GM23248 (cell line): ENCODE measurements around the gene GNPDA1. TPM values are rescaled to one million over a fixed set of nuclear protein-coding genes. Genes with fewer than 3 reads are reported as not detected.

Experiments used
- DNase-seq: peaks from one replicate; pipeline ENCODE4 v3.0.0-alpha.2; 2015
- H2AFZ ChIP-seq: fragments of 200-600 bp; sonication (generic); 2 replicates; pipeline ENCODE4 v1.6.1; 2016; ENCODE audit warnings: antibody characterized with exemption
- H3F3A ChIP-seq: fragments of 200-600 bp; sonication (generic); 2 replicates; pipeline ENCODE4 v1.6.1; 2016; ENCODE audit warnings: mild to moderate bottlenecking, antibody characterized with exemption, mixed run types; ENCODE audit not compliant: insufficient read depth
- H3K27ac ChIP-seq: fragments of 200-600 bp; sonication (generic); 2 replicates; pipeline ENCODE4 v1.5.1; 2016; ENCODE audit warnings: mild to moderate bottlenecking
- H3K27me3 ChIP-seq: fragments of 200-600 bp; sonication (generic); replicated peaks from 2 replicates; pipeline ENCODE4 v1.6.1; 2016; ENCODE audit warnings: mild to moderate bottlenecking; ENCODE audit not compliant: insufficient read depth
- H3K36me3 ChIP-seq: fragments of 200-600 bp; sonication (generic); 2 replicates; pipeline ENCODE4 v1.6.1; 2016; ENCODE audit warnings: low read depth, mild to moderate bottlenecking
- H3K4me1 ChIP-seq: fragments of 200-600 bp; sonication (generic); 2 replicates; pipeline ENCODE4 v1.6.1; 2016; ENCODE audit warnings: mild to moderate bottlenecking; ENCODE audit not compliant: insufficient read depth
- H3K4me2 ChIP-seq: fragments of 200-600 bp; sonication (generic); one replicate; pipeline ENCODE4 v1.6.1; 2016; ENCODE audit warnings: mild to moderate bottlenecking; ENCODE audit not compliant: unreplicated experiment
- H3K4me3 ChIP-seq: fragments of 200-600 bp; sonication (generic); 2 replicates; pipeline ENCODE4 v1.5.1; 2016; ENCODE audit warnings: mild to moderate bottlenecking
- H3K79me2 ChIP-seq: fragments of 200-600 bp; sonication (generic); 2 replicates; pipeline ENCODE4 v1.6.1; 2016; ENCODE audit warnings: mild to moderate bottlenecking; ENCODE audit not compliant: insufficient read depth
- H3K9ac ChIP-seq: fragments of 200-600 bp; sonication (generic); 2 replicates; pipeline ENCODE4 v1.6.1; 2016; ENCODE audit warnings: mild to moderate bottlenecking
- H3K9me2 ChIP-seq: fragments of 200-600 bp; sonication (generic); 2 replicates; pipeline ENCODE4 v1.6.1; 2016; ENCODE audit warnings: mixed run types, mild to moderate bottlenecking, moderate library complexity; ENCODE audit not compliant: insufficient read depth
- H3K9me3 ChIP-seq: fragments of 200-600 bp; sonication (generic); one replicate; pipeline ENCODE4 v1.6.1; 2017; ENCODE audit warnings: low read depth
- H4K20me1 ChIP-seq: fragments of 200-600 bp; sonication (generic); 2 replicates; pipeline ENCODE4 v1.6.0; 2016; ENCODE audit not compliant: insufficient read depth
- EZH2 ChIP-seq: fragments of 200-600 bp; sonication (generic); IDR thresholded peaks from 2 replicates; pipeline ENCODE4 v1.6.1; 2018; ENCODE audit warnings: antibody characterized with exemption, mild to moderate bottlenecking; ENCODE audit not compliant: insufficient read depth, poor library complexity, severe bottlenecking
- EZH2phosphoT487 ChIP-seq: fragments of 200-600 bp; sonication (generic); IDR thresholded peaks from 2 replicates; pipeline ENCODE4 v1.6.1; 2018; ENCODE audit warnings: antibody characterized with exemption, moderate library complexity, mild to moderate bottlenecking, low read depth; ENCODE audit not compliant: insufficient read depth
- WGBS, 2 experiments: methylation state at CpG; one replicate each; pipeline ENCODE4 v1.1.6; 2015 to 2017; ENCODE audit warnings: low lambda C conversion rate in 2 of 2, low coverage in 1 of 2; ENCODE audit errors: missing lambda C conversion rate in 2 of 2; 5-methylcytosine and 5-hydroxymethylcytosine counted together
- in situ Hi-C: fragments of 300-500 bp; cut with MboI; formaldehyde crosslinking; loops from 2 replicates; pipeline ENCODE4 v1.15.0; 2020
- polyA plus RNA-seq: library from polyadenylated mRNA; unstranded; fragments of >200 nt; fragmentation: Nextera tagmentation; extraction: Ambion mirVana; gene quantifications from 2 replicates; pipeline ENCODE4 v1.2.1, GENCODE V29; 2016
- total RNA-seq: library from RNA; depleted of rRNA; stranded (reverse); fragments of >200 nt; shearing (Covaris generic); gene quantifications from 2 replicates; pipeline ENCODE4 v1.2.3, GENCODE V29; 2014

Gene GNPDA1
- total and polyA plus RNA-seq, 2 experiments from 2014 or later = 27.6 to 28.7 TPM

- 43 to 46% methylated on average over 7 of the region's 7 CpGs for WGBS, 2 experiments
- Histone ChIP-seq H3K4me2 (peak overlapping the region; percentile 1), H3K4me3 (no peak overlapping the region), H3K79me2 (no peaks in the 10 kb centered on the region), H3K27ac (peak overlapping the region; percentile 80), H2AFZ (no peak overlapping the region), H3K36me3 (no peaks in the 10 kb centered on the region), H3K9me2 (no peaks in the 10 kb centered on the region), H3K9me3 (no peaks in the 10 kb centered on the region), H3K9ac (peak overlapping the region; percentile 90; the same call in 1 of the 2 replicates), H4K20me1 (no peaks in the 10 kb centered on the region), H3K27me3 (no peaks in the 10 kb centered on the region), H3K4me1 (peaks cover 39% of the 10 kb centered on the region), H3F3A (peaks cover 35% of the 10 kb centered on the region)
- in situ Hi-C loops = loop anchor here (5.0 to 25.0 kb wide), 2 partner anchors 112 to 547 kb away; no protein-coding TSS in a partner anchor
- no peak for TF ChIP-seq EZH2
- TF ChIP-seq EZH2phosphoT487 = no peak
- peak; percentile 79 for DNase-seq
These were observed 2.2 kb upstream of the GNPDA1 start for GRCh38 chr5:142014911-142015584.

DNA sequence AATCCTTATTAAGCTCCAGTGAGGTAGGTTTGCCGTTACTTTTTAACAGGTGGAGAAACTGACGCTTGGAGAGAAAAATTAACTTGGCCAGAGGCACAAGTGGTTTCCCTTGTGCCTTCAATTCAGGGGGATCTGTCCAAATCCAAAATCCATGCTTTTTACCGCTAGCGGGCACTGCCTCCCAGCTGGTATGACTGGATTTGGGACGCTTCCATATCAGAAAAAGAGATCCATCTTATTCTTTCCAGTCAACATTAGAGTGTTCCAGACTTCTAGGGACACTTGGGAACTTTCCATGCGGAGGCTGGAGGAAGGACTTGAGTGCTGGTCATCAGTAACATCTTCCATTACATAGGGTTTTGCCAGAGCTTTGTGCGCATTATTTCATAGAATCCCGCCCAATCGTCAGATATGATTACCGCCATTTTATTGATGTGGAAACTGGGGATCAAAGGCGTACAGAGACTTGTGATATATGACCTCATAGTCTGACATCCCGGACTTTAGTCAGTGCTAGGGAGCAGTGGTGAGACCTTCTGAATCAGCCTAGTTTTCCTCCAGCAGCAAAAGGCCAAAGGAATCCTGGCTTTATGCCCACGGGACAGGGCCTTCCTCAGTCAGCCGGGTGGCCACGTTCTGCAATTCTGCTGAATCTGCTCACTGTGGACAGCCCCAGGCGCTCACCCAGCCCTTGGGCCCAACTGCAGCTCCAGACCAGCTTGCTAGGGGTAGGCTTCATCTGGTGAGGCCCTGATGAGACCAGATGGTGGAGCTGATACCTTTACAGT lies 1.1 kb upstream of the GNPDA1 start:
- 46 to 51% methylated on average over 16 of the region's 16 CpGs for WGBS, 2 experiments
- in situ Hi-C loops = loop anchor here (25.0 kb wide), 1 partner anchor 548 kb away; no protein-coding TSS in a partner anchor
- Histone ChIP-seq H3K4me2 (peak overlapping the region; percentile 96), H3K4me1 (peaks cover 39% of the 10 kb centered on the region), H3K79me2 (no peaks in the 10 kb centered on the region), H3K36me3 (no peaks in the 10 kb centered on the region), H2AFZ (peak overlapping the region; percentile 83), H3K9me3 (no peaks in the 10 kb centered on the region), H3K9me2 (no peaks in the 10 kb centered on the region), H3K27me3 (no peaks in the 10 kb centered on the region), H3K9ac (peak overlapping the region; percentile 90), H3K4me3 (no peak overlapping the region), H3F3A (peaks cover 35% of the 10 kb centered on the region), H4K20me1 (no peaks in the 10 kb centered on the region), H3K27ac (peak overlapping the region; percentile 80)
- peak; percentile 91 for DNase-seq
- no peak for TF ChIP-seq EZH2phosphoT487
- no peak for TF ChIP-seq EZH2

DNA sequence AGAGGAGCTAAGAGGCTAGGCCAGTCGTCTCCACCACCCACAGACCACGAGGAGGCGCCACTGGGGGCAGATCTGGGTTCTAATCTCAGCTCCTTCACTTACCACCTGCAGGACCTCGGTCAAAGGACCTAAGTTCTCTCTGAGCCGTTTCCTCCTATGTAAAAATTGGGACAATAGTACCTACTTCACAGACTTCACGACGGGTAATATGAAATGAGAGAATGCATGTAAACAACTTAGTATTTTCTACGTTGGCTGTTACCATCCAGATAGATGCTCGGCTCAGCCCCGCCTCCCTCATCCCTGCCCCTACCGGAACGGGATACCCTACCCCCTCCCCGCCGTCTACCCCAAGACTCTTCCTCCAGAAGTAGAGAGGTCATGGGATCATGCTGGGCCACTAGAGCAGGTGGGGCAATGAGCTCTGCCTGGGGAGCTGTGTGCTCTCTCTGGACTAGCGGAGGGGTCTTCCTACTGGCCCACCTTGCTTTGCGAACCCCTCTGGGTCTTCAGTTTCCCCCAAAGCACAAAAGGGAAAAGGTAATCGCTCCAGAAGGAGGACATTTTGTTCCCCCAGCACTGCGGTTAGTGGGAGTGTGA lies 541 bp downstream of the GNPDA1 start:
- Histone ChIP-seq H3K9me2 (no peaks in the 10 kb centered on the region), H3F3A (peaks cover 35% of the 10 kb centered on the region), H3K4me3 (peak overlapping the region; percentile 84), H2AFZ (peak overlapping the region; percentile 83), H4K20me1 (no peaks in the 10 kb centered on the region), H3K36me3 (no peaks in the 10 kb centered on the region), H3K27ac (no peak overlapping the region), H3K79me2 (no peaks in the 10 kb centered on the region), H3K4me2 (peak overlapping the region; percentile 93), H3K4me1 (peaks cover 39% of the 10 kb centered on the region), H3K9me3 (no peaks in the 10 kb centered on the region), H3K27me3 (no peaks in the 10 kb centered on the region), H3K9ac (peak overlapping the region; percentile 90)
- in situ Hi-C loops = loop anchor here (25.0 kb wide), 1 partner anchor 550 kb away; no protein-coding TSS in a partner anchor
- DNase-seq = peak; percentile 65
- no peak for TF ChIP-seq EZH2
- TF ChIP-seq EZH2phosphoT487 = no peak
- 4% methylated on average over 14 to 18 of the region's 18 CpGs for WGBS, 2 experiments

DNA sequence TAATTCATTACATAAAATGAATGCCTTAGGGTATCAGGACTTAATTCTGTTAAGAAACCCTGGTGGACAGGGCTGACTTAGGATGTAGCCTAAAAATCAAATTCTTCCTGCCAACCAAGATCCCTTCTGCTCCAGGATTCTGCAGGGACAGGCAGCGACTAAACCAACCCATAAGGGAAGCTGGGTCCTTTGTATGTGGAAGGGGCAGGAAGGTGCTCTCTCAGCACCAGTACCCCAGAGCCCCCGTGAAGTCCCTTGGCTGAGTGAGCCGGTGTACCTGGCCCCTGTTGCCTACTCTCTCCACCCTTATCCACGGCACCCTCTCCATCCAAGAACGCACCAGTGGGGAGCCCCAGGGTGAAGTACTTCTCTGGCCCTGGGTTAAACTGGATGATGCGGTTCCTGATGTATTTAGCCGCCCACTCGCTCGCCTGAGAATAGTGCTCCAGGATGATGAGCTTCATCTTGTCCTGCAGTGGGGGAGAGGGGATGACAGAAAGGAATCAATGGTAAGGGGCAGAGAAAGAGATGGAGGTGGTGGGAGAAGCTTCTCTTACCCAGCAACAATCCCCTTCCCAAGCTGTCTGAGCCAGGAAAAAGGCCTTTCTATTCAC lies 1.1 kb downstream of the GNPDA1 start:
- Histone ChIP-seq H4K20me1 (no peaks in the 10 kb centered on the region), H3K9me3 (no peaks in the 10 kb centered on the region), H3K36me3 (no peaks in the 10 kb centered on the region), H3K27me3 (no peaks in the 10 kb centered on the region), H2AFZ (peak overlapping the region; percentile 83), H3K9ac (peak overlapping the region; percentile 90), H3K9me2 (no peaks in the 10 kb centered on the region), H3K4me2 (peak overlapping the region; percentile 93), H3K27ac (no peak overlapping the region), H3F3A (peaks cover 34% of the 10 kb centered on the region), H3K4me1 (peaks cover 39% of the 10 kb centered on the region), H3K4me3 (peak overlapping the region; percentile 84), H3K79me2 (no peaks in the 10 kb centered on the region)
- 92 to 96% methylated on average over 9 of the region's 9 CpGs for WGBS, 2 experiments
- in situ Hi-C loops = loop anchor here (25.0 kb wide), 1 partner anchor 551 kb away; no protein-coding TSS in a partner anchor
- TF ChIP-seq EZH2phosphoT487 (no peak), EZH2 (no peak)
- no peak for DNase-seq
